Panc1 (cell line): ENCODE measurements around the gene AVEN. TPM values are rescaled to one million over a fixed set of nuclear protein-coding genes. Genes with fewer than 3 reads are reported as not detected.

Experiments
- ATAC-seq: fragments of 200-7000 bp; cut with Tn5 transposase; 2 replicates; pipeline ENCODE4 v1.9.1; 2020; ENCODE audit warnings: mild to moderate bottlenecking, moderate library complexity
- BruUV-seq: library from RNA; stranded (reverse); fragments of 400-500 nt; replicated peaks from 2 replicates; lab custom pipeline; 2021; lab: Mats Ljungman, UMichigan
- CTCF ChIA-PET: fragments of 300-600 bp; sonication (Branson Sonifier 250); formaldehyde crosslinking; loops from one replicate; lab custom pipeline; 2022; ENCODE audit warnings: antibody characterized with exemption; lab: Charles Lee
- POLR2A ChIA-PET: fragments of 300-600 bp; sonication (Branson Sonifier 250); formaldehyde crosslinking; loops from one replicate; lab custom pipeline; 2022; ENCODE audit warnings: antibody characterized with exemption; lab: Charles Lee
- DNase-seq: peaks from one replicate; pipeline ENCODE4 v3.0.0-alpha.2; 2010; ENCODE audit warnings: low read depth, low spot score
- H3K27ac ChIP-seq: 2 replicates; pipeline ENCODE4 v1.5.1; 2011; ENCODE audit warnings: mild to moderate bottlenecking, low read length, inconsistent platforms
- H3K27me3 ChIP-seq: fragments of 200-500 bp; sonication (Bioruptor generic); 2 replicates; pipeline ENCODE4 v1.6.0; 2014; ENCODE audit warnings: low read length, inconsistent platforms; ENCODE audit not compliant: control insufficient read depth, insufficient read depth
- H3K36me3 ChIP-seq: fragments of 200-500 bp; sonication (Bioruptor generic); 2 replicates; pipeline ENCODE4 v1.5.1; 2014; ENCODE audit warnings: inconsistent platforms, mild to moderate bottlenecking, low read length, moderate library complexity; ENCODE audit not compliant: control insufficient read depth, insufficient read depth
- H3K4me1 ChIP-seq: 2 replicates; pipeline ENCODE4 v1.5.1; 2011; ENCODE audit warnings: inconsistent platforms, mild to moderate bottlenecking, low read length, moderate library complexity; ENCODE audit not compliant: control insufficient read depth, insufficient read depth
- H3K4me3 ChIP-seq, 2 experiments: 2 replicates each; pipeline ENCODE4 v1.5.1; 2011 to 2012; ENCODE audit warnings: low read depth in 2 of 2, low read length in 2 of 2, mild to moderate bottlenecking in 2 of 2, inconsistent platforms in 1 of 2, moderate library complexity in 1 of 2
- H3K9me3 ChIP-seq: fragments of 200-500 bp; sonication (Bioruptor generic); 2 replicates; pipeline ENCODE4 v1.5.1; 2014; ENCODE audit warnings: low read depth, mild to moderate bottlenecking, inconsistent platforms, low read length, moderate library complexity; ENCODE audit not compliant: control insufficient read depth, insufficient read depth
- CTCF ChIP-seq: fragments of 450-650 bp; IDR thresholded peaks from 2 replicates; pipeline ENCODE4 v1.5.1; 2017; ENCODE audit warnings: mild to moderate bottlenecking
- POLR2AphosphoS5 ChIP-seq: IDR thresholded peaks from 2 replicates; pipeline ENCODE4 v1.6.1; 2012; ENCODE audit warnings: mild to moderate bottlenecking, low read depth, low read length, moderate library complexity
- SIN3A ChIP-seq: IDR thresholded peaks from 2 replicates; pipeline ENCODE4 v1.6.1; 2012; ENCODE audit warnings: low read depth, mild to moderate bottlenecking, low read length, moderate library complexity, borderline replicate concordance; ENCODE audit not compliant: insufficient read depth
- TCF7L2 ChIP-seq: IDR thresholded peaks from 2 replicates; pipeline ENCODE4 v1.6.1; 2011; ENCODE audit warnings: mild to moderate bottlenecking, low read depth, low read length, inconsistent platforms
- in situ Hi-C: cut with HindIII; loops from 2 replicates; pipeline ENCODE4 v1.10.0; 2016; ENCODE audit warnings: low sequenced_read_pairs, low pct_unique_long_range_greater_than_20kb
- intact Hi-C: fragments of 100-400 bp; cut with micrococcal nuclease; formaldehyde crosslinking; loops from one replicate; pipeline ENCODE4 v1.10.0; 2022; ENCODE audit not compliant: unreplicated experiment
- total RNA-seq: library from RNA; stranded (reverse); gene quantifications from one replicate; pipeline ENCODE4 v1.2.1, GENCODE V29; 2021; ENCODE audit not compliant: unreplicated experiment
- TF ChIP-seq, protein P1 (sequence below), 2 experiments: IDR thresholded peaks; 2 replicates each; pipeline ENCODE4 v1.6.1; 2011 to 2012; ENCODE audit warnings: low read depth in 2 of 2, control low read depth in 1 of 2, low read length in 1 of 2, mild to moderate bottlenecking in 1 of 2, moderate library complexity in 1 of 2; ENCODE audit not compliant: insufficient read depth in 1 of 2

Gene AVEN
- total RNA-seq, 1 experiment from 2014 or later: 18.4 TPM

GRCh38 chr15:33915571-33916407 is 123.2 kb downstream of the AVEN start:
- ATAC-seq (no peak; the same call in 1 of the 2 replicates), DNase-seq (no peak)
- H3K9me3 ChIP-seq: no peaks in the 10 kb centered on the region
- ChIA-PET POLR2A (no interaction called here), CTCF (interaction anchor here (0.6 kb wide), 1 partner anchor 182 kb away, joined by 8 read pairs; no protein-coding TSS in a partner anchor)
- in situ Hi-C loops (no loop called here), intact Hi-C loops (no loop called here)
- H3K27me3 ChIP-seq: no peaks in the 10 kb centered on the region
- no peak overlapping the region for H3K4me3 ChIP-seq
- TF ChIP-seq CTCF (no peak), SIN3A (no peak), TCF7L2 (no peak), POLR2AphosphoS5 (no peak)
- TF ChIP-seq, protein P1, sequence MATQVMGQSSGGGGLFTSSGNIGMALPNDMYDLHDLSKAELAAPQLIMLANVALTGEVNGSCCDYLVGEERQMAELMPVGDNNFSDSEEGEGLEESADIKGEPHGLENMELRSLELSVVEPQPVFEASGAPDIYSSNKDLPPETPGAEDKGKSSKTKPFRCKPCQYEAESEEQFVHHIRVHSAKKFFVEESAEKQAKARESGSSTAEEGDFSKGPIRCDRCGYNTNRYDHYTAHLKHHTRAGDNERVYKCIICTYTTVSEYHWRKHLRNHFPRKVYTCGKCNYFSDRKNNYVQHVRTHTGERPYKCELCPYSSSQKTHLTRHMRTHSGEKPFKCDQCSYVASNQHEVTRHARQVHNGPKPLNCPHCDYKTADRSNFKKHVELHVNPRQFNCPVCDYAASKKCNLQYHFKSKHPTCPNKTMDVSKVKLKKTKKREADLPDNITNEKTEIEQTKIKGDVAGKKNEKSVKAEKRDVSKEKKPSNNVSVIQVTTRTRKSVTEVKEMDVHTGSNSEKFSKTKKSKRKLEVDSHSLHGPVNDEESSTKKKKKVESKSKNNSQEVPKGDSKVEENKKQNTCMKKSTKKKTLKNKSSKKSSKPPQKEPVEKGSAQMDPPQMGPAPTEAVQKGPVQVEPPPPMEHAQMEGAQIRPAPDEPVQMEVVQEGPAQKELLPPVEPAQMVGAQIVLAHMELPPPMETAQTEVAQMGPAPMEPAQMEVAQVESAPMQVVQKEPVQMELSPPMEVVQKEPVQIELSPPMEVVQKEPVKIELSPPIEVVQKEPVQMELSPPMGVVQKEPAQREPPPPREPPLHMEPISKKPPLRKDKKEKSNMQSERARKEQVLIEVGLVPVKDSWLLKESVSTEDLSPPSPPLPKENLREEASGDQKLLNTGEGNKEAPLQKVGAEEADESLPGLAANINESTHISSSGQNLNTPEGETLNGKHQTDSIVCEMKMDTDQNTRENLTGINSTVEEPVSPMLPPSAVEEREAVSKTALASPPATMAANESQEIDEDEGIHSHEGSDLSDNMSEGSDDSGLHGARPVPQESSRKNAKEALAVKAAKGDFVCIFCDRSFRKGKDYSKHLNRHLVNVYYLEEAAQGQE (IDR thresholded peaks at IDR 0.05; ENCODE audit: insufficient read depth in 1 of 2, low read depth in 2 of 2, low read length in 1 of 2): no peak
- H3K36me3 ChIP-seq: no peaks in the 10 kb centered on the region
- no TSS peak for BruUV-seq
- H3K27ac ChIP-seq: no peak overlapping the region
- H3K4me1 ChIP-seq: no peaks in the 10 kb centered on the region

DNA sequence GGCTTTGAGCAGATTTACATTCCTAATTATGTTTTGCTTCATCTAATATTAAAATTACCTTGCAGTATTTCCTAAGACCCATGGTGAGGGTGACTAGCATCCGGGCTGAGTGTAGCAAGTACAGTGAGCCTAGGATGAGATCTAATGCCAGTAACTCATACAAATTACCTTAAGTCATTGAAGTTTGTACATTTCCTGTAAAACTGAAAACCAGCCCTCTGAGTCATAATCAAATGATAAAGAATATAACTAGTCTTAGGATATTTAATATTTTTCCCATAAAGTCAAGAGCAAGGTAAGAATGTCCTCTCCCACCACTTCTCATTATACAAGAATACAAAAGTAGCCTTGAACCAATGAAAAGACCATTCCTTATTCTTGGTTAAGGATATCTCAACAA is 125.5 kb downstream of the AVEN start:
- H3K36me3 ChIP-seq: no peaks in the 10 kb centered on the region
- no peaks in the 10 kb centered on the region for H3K27me3 ChIP-seq
- no peak overlapping the region for H3K4me3 ChIP-seq
- ChIA-PET POLR2A (no interaction called here), CTCF (no interaction called here)
- no peak overlapping the region for H3K27ac ChIP-seq
- no peaks in the 10 kb centered on the region for H3K9me3 ChIP-seq
- no TSS peak for BruUV-seq
- in situ Hi-C loops (no loop called here), intact Hi-C loops (no loop called here)
- ATAC-seq (no peak), DNase-seq (no peak)
- no peaks in the 10 kb centered on the region for H3K4me1 ChIP-seq
- no peak for TF ChIP-seq SIN3A
- TF ChIP-seq CTCF: no peak
- TF ChIP-seq POLR2AphosphoS5: no peak
- TF ChIP-seq, protein P1 (IDR thresholded peaks at IDR 0.05; ENCODE audit: insufficient read depth in 1 of 2, low read depth in 2 of 2, low read length in 1 of 2): no peak
- no peak for TF ChIP-seq TCF7L2
